MM.1S (cell line): ENCODE results near the gene EFHC2.

Source experiments
- DNase-seq: peaks from one replicate; pipeline ENCODE4 v3.0.0-alpha.2; 2015
- H2AFZ ChIP-seq: fragments of 300-600 bp; sonication (generic); 2 replicates; pipeline ENCODE4 v1.6.0; 2016; ENCODE audit warnings: antibody characterized with exemption, low read length
- H3F3A ChIP-seq: fragments of 300-600 bp; sonication (generic); 2 replicates; pipeline ENCODE4 v1.6.1; 2016; ENCODE audit warnings: mild to moderate bottlenecking, antibody characterized with exemption, low read length, moderate library complexity, mixed read lengths; ENCODE audit not compliant: insufficient read depth
- H3K27ac ChIP-seq: fragments of 300-600 bp; sonication (generic); 2 replicates; pipeline ENCODE4 v1.5.1; 2016; ENCODE audit warnings: mild to moderate bottlenecking, low read length
- H3K27me3 ChIP-seq: fragments of 300-600 bp; sonication (generic); replicated peaks from 2 replicates; pipeline ENCODE4 v1.6.0; 2016; ENCODE audit warnings: low read length; ENCODE audit not compliant: insufficient read depth
- H3K36me3 ChIP-seq: fragments of 300-600 bp; sonication (generic); replicated peaks from 2 replicates; pipeline ENCODE4 v1.6.1; 2016; ENCODE audit warnings: mild to moderate bottlenecking, low read length, mixed read lengths; ENCODE audit not compliant: insufficient read depth
- H3K4me1 ChIP-seq: fragments of 300-600 bp; sonication (generic); 2 replicates; pipeline ENCODE4 v1.6.1; 2016; ENCODE audit warnings: low read length, mixed read lengths
- H3K4me2 ChIP-seq: fragments of 300-600 bp; sonication (generic); 2 replicates; pipeline ENCODE4 v1.6.0; 2016; ENCODE audit warnings: low read depth, low read length
- H3K4me3 ChIP-seq: fragments of 300-600 bp; sonication (generic); 2 replicates; pipeline ENCODE4 v1.5.1; 2016; ENCODE audit warnings: low read length, mixed read lengths
- H3K79me2 ChIP-seq: fragments of 300-600 bp; sonication (generic); 2 replicates; pipeline ENCODE4 v1.6.1; 2016; ENCODE audit warnings: mixed run types, low read length, mixed read lengths
- H3K9ac ChIP-seq: fragments of 300-600 bp; sonication (generic); 2 replicates; pipeline ENCODE4 v1.6.1; 2016; ENCODE audit warnings: low read length, mixed read lengths
- H3K9me2 ChIP-seq: fragments of 300-600 bp; sonication (generic); replicated peaks from 2 replicates; pipeline ENCODE4 v1.6.1; 2016; ENCODE audit warnings: mild to moderate bottlenecking, low read length, mixed read lengths; ENCODE audit not compliant: insufficient read depth
- H3K9me3 ChIP-seq: fragments of 300-600 bp; sonication (generic); replicated peaks from 2 replicates; pipeline ENCODE4 v1.6.1; 2016; ENCODE audit warnings: mild to moderate bottlenecking, low read length, mixed read lengths; ENCODE audit not compliant: insufficient read depth
- H4K20me1 ChIP-seq: fragments of 300-600 bp; sonication (generic); 2 replicates; pipeline ENCODE4 v1.6.1; 2016; ENCODE audit warnings: mild to moderate bottlenecking, low read length, moderate library complexity, mixed read lengths; ENCODE audit not compliant: insufficient read depth
- CTCF ChIP-seq: fragments of 300-600 bp; sonication (generic); IDR thresholded peaks from 2 replicates; pipeline ENCODE4 v1.5.1; 2016; ENCODE audit warnings: antibody characterized with exemption, low read length, mixed read lengths
- EZH2 ChIP-seq: fragments of 300-600 bp; sonication (generic); optimal IDR thresholded peaks from 2 replicates; pipeline ENCODE3; 2017; ENCODE audit warnings: low read depth, mild to moderate bottlenecking, antibody characterized with exemption, low read length, mixed read lengths
- EZH2phosphoT487 ChIP-seq: fragments of 300-600 bp; sonication (generic); IDR thresholded peaks from 2 replicates; pipeline ENCODE4 v1.6.1; 2018; ENCODE audit warnings: antibody characterized with exemption, low read length

EFHC2 gene

GRCh38 chrX:44130189-44130588, 213.3 kb downstream of the EFHC2 start:
- no peaks in the 10 kb centered on the region for H3K79me2 ChIP-seq
- no peak overlapping the region for H3K27ac ChIP-seq
- no peaks in the 10 kb centered on the region for H3K27me3 ChIP-seq
- H3F3A ChIP-seq: no peaks in the 10 kb centered on the region
- no peaks in the 10 kb centered on the region for H3K4me1 ChIP-seq
- H3K9me2 ChIP-seq: no peaks in the 10 kb centered on the region
- no peak overlapping the region for H3K4me3 ChIP-seq
- H2AFZ ChIP-seq: no peak overlapping the region
- DNase-seq: no peak
- no peaks in the 10 kb centered on the region for H4K20me1 ChIP-seq
- no peaks in the 10 kb centered on the region for H3K9me3 ChIP-seq
- TF ChIP-seq EZH2phosphoT487: no peak
- no peak for TF ChIP-seq EZH2
- TF ChIP-seq CTCF: no peak
- H3K4me2 ChIP-seq: no peak overlapping the region
- H3K9ac ChIP-seq: no peak overlapping the region
- no peaks in the 10 kb centered on the region for H3K36me3 ChIP-seq

- no peaks in the 10 kb centered on the region for H3K36me3 ChIP-seq
- H4K20me1 ChIP-seq: no peaks in the 10 kb centered on the region
- H2AFZ ChIP-seq: no peak overlapping the region
- no peaks in the 10 kb centered on the region for H3F3A ChIP-seq
- H3K4me2 ChIP-seq: no peak overlapping the region
- H3K27ac ChIP-seq: no peak overlapping the region
- H3K4me1 ChIP-seq: no peaks in the 10 kb centered on the region
- no peaks in the 10 kb centered on the region for H3K27me3 ChIP-seq
- no peaks in the 10 kb centered on the region for H3K9me3 ChIP-seq
- H3K79me2 ChIP-seq: no peaks in the 10 kb centered on the region
- H3K9me2 ChIP-seq: no peaks in the 10 kb centered on the region
- H3K9ac ChIP-seq: no peak overlapping the region
- TF ChIP-seq EZH2 (no peak), CTCF (no peak), EZH2phosphoT487 (no peak)
- no peak overlapping the region for H3K4me3 ChIP-seq
- no peak for DNase-seq
Observed at GRCh38 chrX:44113337-44113736, 230.1 kb downstream of the EFHC2 start.

GRCh38 chrX:44106864-44107263, 236.6 kb downstream of the EFHC2 start:
- Histone ChIP-seq H3K4me3 (no peak overlapping the region), H2AFZ (no peak overlapping the region), H3F3A (no peaks in the 10 kb centered on the region), H3K4me1 (no peaks in the 10 kb centered on the region), H4K20me1 (no peaks in the 10 kb centered on the region), H3K79me2 (no peaks in the 10 kb centered on the region), H3K36me3 (no peaks in the 10 kb centered on the region), H3K27me3 (no peaks in the 10 kb centered on the region), H3K9me2 (no peaks in the 10 kb centered on the region), H3K9ac (no peak overlapping the region), H3K27ac (no peak overlapping the region), H3K9me3 (no peaks in the 10 kb centered on the region), H3K4me2 (no peak overlapping the region)
- DNase-seq: no peak
- TF ChIP-seq CTCF (no peak), EZH2 (no peak), EZH2phosphoT487 (no peak)
